ENCODE data around the gene MASP1.

Gene MASP1

GRCh38 chr3:187291512-187292132, at the start of gene MASP1:
Gene MASP1 (minus strand): TSS chr3:187291737. CDS start chr3:187291632, 105 bp downstream.
- DNase-seq (ENCODE audit: extremely low read depth, insufficient read length), result no peak
- TF ChIP-seq CTCF (IDR thresholded peaks at IDR 0.05; ENCODE audit: insufficient read depth, low read length, poor library complexity, severe bottlenecking), result no peak
- H3K27me3 ChIP-seq (replicated peaks; ENCODE audit: control insufficient read depth, insufficient read depth, low read length), result peaks cover 1% of the 10 kb centered on the region; the same call in 1 of the 2 replicates
- H3K36me3 ChIP-seq (ENCODE audit: control insufficient read depth, insufficient read depth, low read length), result no peaks in the 10 kb centered on the region
- no peak within 1 kb of the TSS for H3K4me3 ChIP-seq (replicated peaks; ENCODE audit: low read depth, low read length)

- TF ChIP-seq CTCF (IDR thresholded peaks at IDR 0.05; ENCODE audit: insufficient read depth, low read length, poor library complexity, severe bottlenecking), result no peak
- DNase-seq (ENCODE audit: extremely low read depth, insufficient read length), result no peak
- Histone ChIP-seq H3K36me3 (ENCODE audit: control insufficient read depth, insufficient read depth, low read length) (no peaks in the 10 kb centered on the region), H3K4me3 (replicated peaks; ENCODE audit: low read depth, low read length) (no peak overlapping the region), H3K27me3 (replicated peaks; ENCODE audit: control insufficient read depth, insufficient read depth, low read length) (no peaks in the 10 kb centered on the region; the same call in 1 of the 2 replicates)
Observed at GRCh38 chr3:187340578-187340977, 49.0 kb upstream of the MASP1 start.

GRCh38 chr3:187336322-187336721, 44.8 kb upstream of the MASP1 start:
- no peaks in the 10 kb centered on the region for H3K36me3 ChIP-seq (ENCODE audit: control insufficient read depth, insufficient read depth, low read length)
- H3K27me3 ChIP-seq (replicated peaks; ENCODE audit: control insufficient read depth, insufficient read depth, low read length), result no peaks in the 10 kb centered on the region; the same call in 1 of the 2 replicates
- TF ChIP-seq CTCF (IDR thresholded peaks at IDR 0.05; ENCODE audit: insufficient read depth, low read length, poor library complexity, severe bottlenecking), result no peak
- H3K4me3 ChIP-seq (replicated peaks; ENCODE audit: low read depth, low read length), result no peak overlapping the region
- DNase-seq (ENCODE audit: extremely low read depth, insufficient read length), result no peak

GRCh38 chr3:187334904-187335303, 43.4 kb upstream of the MASP1 start:
- no peaks in the 10 kb centered on the region for H3K27me3 ChIP-seq (replicated peaks; ENCODE audit: control insufficient read depth, insufficient read depth, low read length)
- no peak overlapping the region for H3K4me3 ChIP-seq (replicated peaks; ENCODE audit: low read depth, low read length)
- no peak for DNase-seq (ENCODE audit: extremely low read depth, insufficient read length)
- no peak for TF ChIP-seq CTCF (IDR thresholded peaks at IDR 0.05; ENCODE audit: insufficient read depth, low read length, poor library complexity, severe bottlenecking)
- H3K36me3 ChIP-seq (ENCODE audit: control insufficient read depth, insufficient read depth, low read length), result no peaks in the 10 kb centered on the region

GRCh38 chr3:187328691-187329090, 37.2 kb upstream of the MASP1 start:
- TF ChIP-seq CTCF (IDR thresholded peaks at IDR 0.05; ENCODE audit: insufficient read depth, low read length, poor library complexity, severe bottlenecking), result no peak
- H3K4me3 ChIP-seq (replicated peaks; ENCODE audit: low read depth, low read length), result no peak overlapping the region

GRCh38 chr3:187327845-187328244, 36.3 kb upstream of the MASP1 start:
- H3K27me3 ChIP-seq (replicated peaks; ENCODE audit: control insufficient read depth, insufficient read depth, low read length), result peaks cover 1% of the 10 kb centered on the region
- DNase-seq (ENCODE audit: extremely low read depth, insufficient read length), result no peak
- H3K36me3 ChIP-seq (ENCODE audit: control insufficient read depth, insufficient read depth, low read length), result no peaks in the 10 kb centered on the region
- no peak overlapping the region for H3K4me3 ChIP-seq (replicated peaks; ENCODE audit: low read depth, low read length)
- no peak for TF ChIP-seq CTCF (IDR thresholded peaks at IDR 0.05; ENCODE audit: insufficient read depth, low read length, poor library complexity, severe bottlenecking)

More at GRCh38 chr3:187328691-187329090, 37.2 kb upstream of the MASP1 start:
- Histone ChIP-seq H3K27me3 (replicated peaks; ENCODE audit: control insufficient read depth, insufficient read depth, low read length) (peaks cover 1% of the 10 kb centered on the region), H3K36me3 (ENCODE audit: control insufficient read depth, insufficient read depth, low read length) (no peaks in the 10 kb centered on the region)
- DNase-seq (ENCODE audit: extremely low read depth, insufficient read length), result no peak
